Medulla oblongata (tissue), 1 donor: ENCODE results near the gene SEC22C.

Source experiments
- DNase-seq: peaks from one replicate; pipeline ENCODE4 v3.0.0-alpha.2; 2015; ENCODE audit errors: extremely low spot score

Gene SEC22C

GRCh38 chr3:42513121-42513520 lies 68.6 kb downstream of the SEC22C start:
- no peak for DNase-seq

- no peak for DNase-seq
These were observed 70.0 kb downstream of the SEC22C start for GRCh38 chr3:42511736-42512135.

- DNase-seq = no peak
These were observed 70.6 kb downstream of the SEC22C start for GRCh38 chr3:42511201-42511600.

DNA sequence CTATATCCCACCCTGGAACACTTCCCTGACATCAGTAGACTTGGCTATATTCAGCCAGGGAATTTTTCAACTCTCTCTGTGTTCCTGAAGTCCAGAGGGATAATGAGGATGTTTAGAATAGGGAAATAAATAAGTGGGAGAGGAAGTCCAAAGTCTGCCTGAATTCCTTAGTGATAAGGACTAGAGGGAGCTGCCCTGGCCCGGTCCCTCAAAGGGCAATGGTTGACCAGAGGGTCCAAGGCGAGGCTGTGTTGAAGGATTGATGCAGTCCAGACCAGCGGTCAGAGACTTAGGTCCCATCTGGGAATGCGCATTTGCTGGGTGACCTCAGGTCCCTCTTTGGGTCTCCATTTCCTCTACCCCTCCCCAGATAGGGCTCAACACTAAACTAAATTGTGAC lies 71.4 kb downstream of the SEC22C start:
- DNase-seq = no peak

DNA sequence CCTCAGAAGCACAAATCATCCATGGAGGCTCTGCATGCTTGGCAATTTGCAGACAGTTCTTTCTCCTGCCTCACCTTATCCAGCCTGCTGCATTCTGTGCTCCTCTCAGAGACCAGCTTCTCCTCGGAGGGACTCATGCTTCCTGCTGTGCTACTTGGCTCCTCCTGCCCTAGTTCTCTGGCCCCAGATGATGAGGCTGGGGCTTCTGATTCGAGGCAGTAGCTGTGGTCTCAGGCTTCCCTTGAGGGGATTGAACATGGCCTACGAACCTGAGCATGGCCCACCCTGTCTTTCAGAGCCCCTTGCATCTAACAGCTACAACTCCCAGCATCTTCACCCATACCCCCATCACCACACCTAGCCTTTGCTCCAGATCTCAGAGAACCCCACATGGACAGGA lies 72.7 kb downstream of the SEC22C start:
- DNase-seq = no peak

GRCh38 chr3:42508562-42508961 lies 73.2 kb downstream of the SEC22C start:
- no peak for DNase-seq

GRCh38 chr3:42507761-42508335 lies 73.9 kb downstream of the SEC22C start:
- DNase-seq = no peak

DNA sequence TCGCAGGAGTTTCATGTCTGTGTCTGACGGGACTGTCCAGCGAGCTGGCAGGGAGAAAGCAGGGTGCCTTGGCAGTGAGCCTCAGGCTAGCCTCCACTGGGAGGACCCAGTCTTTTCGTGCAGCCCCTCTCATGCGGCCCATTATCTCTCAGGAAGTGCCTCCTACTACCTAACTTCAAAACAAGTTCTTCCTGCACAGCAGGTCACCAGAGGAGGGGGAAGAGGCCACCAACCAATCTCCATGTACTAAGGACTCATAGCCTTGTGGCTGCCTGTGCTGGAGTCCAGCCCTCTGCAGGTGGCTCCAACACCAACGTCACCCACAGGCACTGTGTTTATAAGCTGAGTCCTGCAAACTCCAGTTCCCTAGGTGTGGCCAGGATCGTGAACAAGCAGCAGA lies 74.5 kb downstream of the SEC22C start:
- DNase-seq = no peak

DNA sequence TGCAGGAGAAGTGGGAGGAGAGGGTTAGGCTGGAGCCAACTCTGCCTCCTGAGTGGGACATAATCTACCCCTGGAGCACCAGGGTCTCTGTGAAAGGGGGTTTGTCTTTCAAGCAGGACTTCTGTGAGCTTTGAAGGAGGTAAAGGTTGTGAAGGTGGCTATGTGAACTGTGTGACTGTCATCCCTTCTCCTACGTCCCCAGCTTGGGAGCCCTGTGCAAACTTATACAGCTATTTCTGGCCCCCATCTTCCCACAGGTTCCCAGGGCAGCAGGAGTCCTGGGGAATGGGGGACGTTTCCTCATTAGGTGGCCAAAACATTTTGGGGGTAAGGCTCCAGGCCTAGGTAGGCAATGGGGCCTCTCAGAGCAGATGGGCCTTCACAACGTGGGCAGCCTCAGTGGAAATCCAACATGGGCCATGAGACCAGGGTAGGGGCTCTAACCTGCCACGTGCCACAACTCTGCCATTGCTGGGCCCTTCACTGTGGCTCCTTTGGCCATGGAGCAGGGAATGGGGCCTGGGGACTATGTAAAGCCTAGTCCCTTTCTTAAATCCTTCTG lies 75.8 kb downstream of the SEC22C start:
- DNase-seq = no peak

GRCh38 chr3:42505128-42505848 lies 76.5 kb downstream of the SEC22C start:
- no peak for DNase-seq

- no peak for DNase-seq
These were observed 77.2 kb downstream of the SEC22C start for GRCh38 chr3:42504334-42505127.

DNA sequence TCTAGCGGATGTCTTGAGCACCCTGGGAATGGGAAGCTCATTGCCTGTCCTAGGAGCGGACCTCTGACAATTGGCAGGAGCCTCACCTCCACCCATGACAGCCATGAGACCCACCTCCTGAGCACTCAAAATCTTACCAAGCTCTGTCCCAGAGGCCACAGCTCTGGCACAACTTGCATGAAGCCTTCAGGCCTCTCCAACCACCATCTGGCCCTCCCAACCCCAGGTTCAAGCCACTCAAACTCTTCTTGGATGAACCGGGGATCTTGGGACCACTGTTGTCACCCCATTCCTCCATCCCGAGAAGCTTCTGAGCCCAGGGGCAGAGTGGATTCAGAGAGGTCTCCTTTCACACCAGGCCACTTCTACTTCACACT lies 77.8 kb downstream of the SEC22C start:
- no peak for DNase-seq

- no peak for DNase-seq
These were observed 78.4 kb downstream of the SEC22C start for GRCh38 chr3:42503251-42503924.

GRCh38 chr3:42502429-42503250 lies 79.1 kb downstream of the SEC22C start, which contains the start of gene VIPR1:
TSS of gene VIPR1 (plus strand) at chr3:42502643. CDS start at chr3:42502736, 93 bp downstream.
- DNase-seq = peak; percentile 70

GRCh38 chr3:42501681-42502428 lies 79.9 kb downstream of the SEC22C start:
- peak; percentile 55 for DNase-seq

DNA sequence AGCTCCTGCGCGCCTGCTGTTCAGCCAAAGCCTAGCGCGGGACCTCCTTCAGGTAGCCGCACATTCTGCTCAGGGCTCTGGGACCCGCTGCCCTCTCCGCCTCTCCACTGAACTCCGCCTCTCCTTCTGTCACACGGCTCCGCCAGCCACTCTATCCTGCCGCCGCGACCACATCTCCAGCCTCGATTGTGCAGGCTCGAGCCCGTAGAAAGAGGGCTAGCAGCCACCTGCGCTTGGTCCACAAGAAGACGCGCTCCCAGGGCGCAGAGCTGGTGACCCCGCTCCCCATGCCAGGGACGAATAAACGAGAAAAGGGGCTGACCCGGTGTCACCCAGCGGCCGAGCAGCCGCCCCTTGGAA lies 80.5 kb downstream of the SEC22C start:
- DNase-seq = no peak

DNA sequence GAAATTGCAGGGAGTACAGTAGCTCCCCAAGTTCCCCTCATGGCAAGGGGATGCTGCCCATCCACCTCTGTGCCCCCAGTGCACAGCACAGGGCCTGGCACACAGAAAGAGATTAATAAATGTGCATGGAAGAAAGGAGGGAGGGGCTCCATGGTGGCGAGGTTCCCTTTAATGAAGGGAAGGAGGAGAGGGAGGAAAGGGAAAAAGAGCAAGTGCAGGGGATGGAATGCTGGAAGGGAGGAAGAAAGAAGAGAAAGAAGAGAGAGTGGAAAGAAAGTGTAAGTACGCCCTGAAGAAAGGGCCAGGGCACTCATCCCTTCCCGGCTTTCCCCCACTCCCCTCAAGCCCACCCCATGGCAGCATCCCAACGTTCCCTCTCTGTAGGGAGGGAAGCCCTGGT lies 80.9 kb downstream of the SEC22C start:
- DNase-seq = no peak

DNA sequence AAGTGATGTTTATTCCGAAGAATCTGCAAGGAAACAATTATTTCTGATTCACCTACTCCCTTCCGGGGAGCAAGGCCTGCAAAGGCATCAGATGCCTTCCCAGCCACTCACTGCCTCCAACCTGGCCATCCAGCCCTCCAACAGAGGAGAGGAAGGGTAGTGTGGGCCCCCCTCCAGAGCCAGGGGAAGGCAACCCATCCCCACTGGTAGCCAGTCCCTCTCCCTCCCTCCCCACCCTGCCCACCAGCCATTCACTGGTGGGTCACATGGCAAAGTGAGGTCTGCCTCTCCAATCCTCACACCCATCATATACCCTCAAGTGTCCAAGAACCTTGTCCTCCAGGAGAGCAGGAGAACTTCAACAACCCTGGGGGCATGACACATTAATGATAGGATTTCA lies 81.7 kb downstream of the SEC22C start:
- no peak for DNase-seq

GRCh38 chr3:42499478-42499871 lies 82.3 kb downstream of the SEC22C start:
- no peak for DNase-seq

DNA sequence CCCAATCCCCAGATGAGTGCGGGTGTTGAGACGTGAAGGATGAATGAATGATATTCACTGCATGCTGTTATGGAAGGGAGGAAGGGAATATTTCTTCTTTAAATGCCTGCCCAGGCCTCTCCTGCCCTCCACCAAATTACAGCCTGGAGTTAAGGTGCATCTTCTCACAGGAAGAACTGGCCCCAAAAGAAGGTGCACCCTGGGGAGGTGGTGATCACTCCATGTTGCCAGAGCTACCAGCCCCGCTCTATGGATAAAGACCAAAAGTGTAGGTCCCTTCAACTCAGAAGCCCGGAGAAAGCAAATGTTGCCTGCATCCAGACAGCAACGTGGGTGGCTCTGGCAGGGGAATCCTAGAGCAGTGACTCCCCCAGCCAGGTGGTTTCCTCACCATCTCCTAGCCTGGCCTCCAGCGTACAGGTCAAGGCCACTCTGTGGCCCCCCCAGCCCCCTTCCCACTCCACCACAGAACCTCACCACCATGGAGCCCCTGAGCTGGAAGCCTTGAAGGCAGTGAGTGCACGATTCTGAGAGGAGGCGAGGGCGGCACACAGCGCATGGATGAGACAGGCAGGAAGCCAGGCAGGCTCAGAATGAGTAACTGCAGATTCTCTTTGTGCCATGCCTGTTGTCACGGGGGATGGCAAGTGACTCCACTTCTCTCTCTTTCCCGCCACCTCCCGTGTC lies 82.8 kb downstream of the SEC22C start:
- DNase-seq = no peak
